NCI-H446 (cell line): ENCODE data around the gene LRRC45.

ENCODE experiments used
- DNase-seq, 2 experiments: peaks; one replicate each; lab custom pipeline; 2025; lab: John Stamatoyannopoulos, UW

The LRRC45 gene

DNA sequence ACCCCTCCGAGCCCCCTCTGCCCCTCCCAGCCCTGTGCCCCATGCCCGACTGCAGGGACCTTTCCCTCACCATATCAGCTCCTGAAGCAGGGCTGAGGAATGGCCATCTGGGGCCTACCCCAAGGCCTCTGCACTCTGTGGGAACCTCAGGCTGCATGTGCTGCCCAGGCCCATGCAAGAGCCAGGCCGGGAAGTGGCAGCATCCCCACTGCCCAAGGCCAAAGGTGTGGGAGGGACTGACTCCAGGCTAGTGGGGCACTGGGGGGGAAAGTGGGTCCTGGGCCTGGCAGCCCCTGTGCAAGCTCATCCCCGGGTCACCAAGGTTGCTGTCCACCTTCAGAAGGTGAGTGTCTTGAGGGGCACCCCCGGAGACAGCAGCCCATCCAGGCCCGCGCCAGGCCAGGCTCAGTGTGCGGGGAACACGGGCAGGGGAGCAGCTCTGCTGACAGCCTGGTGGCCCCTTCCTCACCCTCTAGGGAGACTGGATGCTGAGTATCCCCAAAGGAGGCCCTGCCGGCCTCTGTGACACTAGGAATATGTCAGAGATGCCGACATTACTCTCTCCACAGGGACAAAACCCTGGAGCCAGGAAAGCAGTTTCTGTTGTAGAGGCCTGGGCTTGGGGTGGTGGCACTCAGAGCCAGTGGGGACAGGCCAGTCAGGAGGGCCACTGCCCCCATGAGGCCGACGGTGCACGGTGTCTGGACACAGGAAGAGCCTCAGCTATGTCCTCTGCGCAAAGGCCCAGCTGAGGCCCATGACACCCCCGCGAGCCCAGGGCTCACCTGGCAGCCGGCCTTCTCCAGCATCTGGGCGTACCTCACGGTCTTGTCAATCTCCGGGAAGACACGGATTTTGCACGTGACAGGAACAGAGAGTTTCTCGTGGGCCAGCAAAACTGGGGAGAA, 39.2 kb downstream of the LRRC45 start:
- no peak for DNase-seq

DNA sequence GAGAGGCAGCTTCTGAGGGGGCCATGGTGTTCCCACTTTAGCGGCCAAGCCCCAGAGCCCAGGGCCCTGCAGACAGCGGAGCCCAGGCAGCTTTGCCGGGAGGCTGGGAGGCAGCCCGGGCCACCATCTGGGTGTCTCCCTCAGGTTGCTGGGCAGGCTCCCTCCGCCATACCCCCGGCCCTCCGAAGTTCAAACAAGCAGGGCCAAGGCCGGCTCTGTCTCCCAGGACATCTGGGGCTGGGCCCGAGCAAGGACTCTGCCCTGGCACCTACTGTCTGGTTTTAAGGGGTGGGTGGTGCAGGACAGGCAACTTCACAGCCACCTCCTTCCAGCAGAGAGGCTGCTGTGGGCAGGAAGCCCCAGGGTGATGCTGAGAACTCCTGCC, 39.9 kb downstream of the LRRC45 start:
- DNase-seq: no peak

DNA sequence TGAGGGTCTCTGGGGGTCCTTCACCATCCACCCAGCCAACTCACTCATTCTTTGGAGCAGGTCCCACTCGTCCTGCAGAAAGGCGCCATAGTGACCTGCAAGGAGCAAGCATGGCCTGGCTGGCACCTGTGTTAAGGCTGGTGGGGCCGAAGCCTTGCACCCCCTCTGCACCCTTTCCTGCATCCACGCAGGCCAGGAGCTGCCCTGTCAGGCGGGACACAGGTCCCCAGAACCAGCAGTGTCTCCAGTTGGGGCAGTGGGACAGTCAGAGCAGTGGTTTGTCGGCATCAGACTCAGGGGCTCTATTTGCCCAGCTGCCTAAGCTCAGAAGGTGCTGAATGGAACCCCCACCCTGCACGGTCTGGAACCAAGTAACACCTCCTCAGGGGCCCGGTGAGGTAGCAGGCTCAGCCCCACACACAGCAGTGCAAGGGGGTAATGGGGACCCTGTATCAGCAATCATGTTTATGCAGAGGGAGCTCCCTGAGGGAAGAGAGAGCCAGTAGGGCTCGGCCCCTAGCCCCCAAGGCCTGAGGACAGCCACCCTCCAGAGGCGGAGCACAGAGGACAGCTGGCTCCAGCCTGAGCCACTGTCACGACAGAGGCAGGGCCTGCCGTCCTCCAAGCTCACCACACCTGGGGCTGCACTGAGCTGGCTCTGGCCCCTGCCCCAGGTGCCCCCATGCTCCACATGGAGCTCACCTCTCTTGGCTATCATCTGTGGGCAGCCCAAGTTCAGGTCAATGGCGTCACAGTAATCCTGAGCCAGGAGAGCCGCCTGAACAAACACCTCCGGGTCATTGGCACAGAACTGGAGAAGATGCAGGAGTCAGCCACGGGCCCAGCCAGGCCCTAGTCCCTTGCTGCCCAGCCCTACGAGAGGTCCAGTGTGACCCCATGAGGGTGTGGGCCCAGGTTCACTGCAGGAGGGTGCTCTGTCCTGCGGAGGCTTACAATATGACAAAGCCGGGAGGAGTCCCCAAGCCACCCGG, 40.6 kb downstream of the LRRC45 start:
- DNase-seq: no peak

DNA sequence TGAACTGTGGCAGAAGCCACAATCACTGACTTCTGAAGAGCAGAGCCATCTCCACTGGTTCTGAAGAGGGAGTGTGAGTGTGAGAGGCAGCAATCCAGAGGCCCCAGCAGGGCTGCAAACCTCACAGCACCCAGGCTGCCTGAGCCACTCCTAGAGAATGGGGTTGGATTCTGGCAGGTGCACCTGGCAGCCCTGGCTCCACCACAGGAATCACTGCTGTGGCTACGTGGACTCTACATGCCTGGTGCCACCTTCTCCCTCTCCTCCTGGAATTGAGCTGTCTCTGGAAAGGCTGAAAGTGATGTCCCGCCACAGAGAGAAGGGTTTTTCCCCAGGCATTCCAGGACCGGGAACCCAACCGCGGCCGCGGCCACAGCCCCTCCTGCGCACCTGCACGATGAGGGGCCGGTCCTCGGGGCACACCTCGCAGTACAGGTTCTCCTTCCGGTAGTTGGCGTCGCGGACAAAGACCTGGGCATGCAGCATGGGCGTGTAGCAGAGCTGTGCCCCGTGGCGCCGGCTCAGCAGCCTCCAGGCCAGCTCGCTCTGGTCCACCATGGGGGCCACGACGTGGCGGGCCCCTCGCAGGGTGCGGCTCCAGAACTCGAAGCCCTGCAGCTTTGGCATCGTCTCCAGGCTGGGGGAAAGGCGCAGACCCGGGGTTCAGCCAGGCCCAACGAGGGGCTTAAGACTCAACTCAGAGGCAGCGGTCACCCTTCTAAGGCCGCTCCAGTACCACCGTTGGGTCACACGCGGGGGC, 41.5 kb downstream of the LRRC45 start:
- DNase-seq: no peak

DNA sequence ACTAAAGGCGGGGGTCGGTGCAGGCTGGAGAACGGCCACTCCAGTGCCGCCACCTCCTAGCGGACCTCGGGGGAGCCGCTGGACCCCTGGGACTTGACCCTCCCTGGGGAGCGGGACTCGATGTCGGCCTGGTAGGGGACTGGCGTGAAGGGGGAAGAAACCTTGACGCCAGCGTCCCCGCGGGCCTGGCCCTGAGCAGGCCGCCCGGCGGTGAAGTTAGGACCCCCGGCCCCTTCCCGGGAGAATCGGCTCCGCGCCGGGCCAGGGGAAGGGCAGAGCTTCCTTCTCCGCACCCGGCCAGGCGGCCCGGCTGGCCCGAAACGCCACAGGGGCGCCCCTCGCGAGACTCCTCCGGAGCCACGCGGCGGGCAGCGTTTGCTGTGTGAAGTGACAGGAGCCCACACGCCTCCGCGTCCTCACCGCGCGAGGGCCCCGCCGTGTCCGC, 42.1 kb downstream of the LRRC45 start:
- DNase-seq: no peak

DNA sequence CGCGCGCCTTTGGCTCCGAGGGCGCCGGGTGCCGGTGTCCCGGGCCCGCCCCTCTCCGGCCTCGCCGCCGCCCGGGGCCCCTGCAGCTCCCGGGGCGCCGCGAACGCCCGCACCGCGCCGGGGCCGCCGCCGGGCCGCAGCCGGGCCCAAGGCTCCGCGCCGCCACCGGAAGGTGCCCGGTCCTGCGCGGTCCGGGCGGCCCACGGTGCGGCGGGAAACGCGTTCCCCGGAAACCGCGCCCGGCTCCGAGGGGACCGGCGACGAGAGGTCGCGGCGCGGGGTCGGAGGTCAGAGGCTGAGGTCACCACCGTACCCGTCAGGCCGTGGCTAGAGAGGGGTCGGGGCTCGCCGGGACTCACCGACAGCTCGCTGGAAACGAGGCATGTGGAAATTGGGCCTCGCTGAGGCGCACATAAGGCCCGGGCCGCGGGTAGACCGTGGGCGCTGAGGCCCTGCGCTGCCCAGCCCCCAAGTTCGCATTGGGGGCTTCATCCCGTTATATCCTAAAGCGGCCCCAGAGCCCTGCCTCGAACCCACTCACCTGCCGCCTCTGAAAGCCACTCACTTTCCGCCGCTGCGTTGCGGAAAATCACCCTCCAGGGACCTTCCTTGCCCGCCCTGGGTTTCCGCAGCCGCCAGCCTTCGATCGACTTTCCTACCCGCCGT, 42.7 kb downstream of the LRRC45 start, which contains the start of gene DUS1L:
Gene DUS1L, minus strand, starts transcription at position 167 of the 666 bp plus-strand sequence. CDS start 745 bp downstream, outside the sequence.
- peak in 1 of 2 experiments; percentile 76 for DNase-seq

DNA sequence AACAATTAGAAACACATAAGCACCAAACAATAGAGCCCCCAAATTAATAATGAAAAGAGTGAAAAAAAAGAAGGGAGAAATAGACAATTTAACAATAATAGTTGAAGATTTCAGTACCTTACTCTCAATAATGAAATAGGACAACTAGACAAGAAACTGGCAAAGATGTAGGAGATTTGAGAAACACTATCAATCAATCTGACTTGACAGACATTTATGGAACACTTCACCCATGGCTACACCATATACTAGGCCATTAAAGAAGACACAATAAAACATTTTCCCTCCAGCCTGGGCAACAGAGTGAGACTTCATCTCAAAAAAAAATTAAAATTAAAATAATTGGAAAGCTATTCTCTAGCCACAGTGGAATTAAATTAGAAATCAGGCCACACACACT, 47.5 kb downstream of the LRRC45 start:
- DNase-seq: no peak

DNA sequence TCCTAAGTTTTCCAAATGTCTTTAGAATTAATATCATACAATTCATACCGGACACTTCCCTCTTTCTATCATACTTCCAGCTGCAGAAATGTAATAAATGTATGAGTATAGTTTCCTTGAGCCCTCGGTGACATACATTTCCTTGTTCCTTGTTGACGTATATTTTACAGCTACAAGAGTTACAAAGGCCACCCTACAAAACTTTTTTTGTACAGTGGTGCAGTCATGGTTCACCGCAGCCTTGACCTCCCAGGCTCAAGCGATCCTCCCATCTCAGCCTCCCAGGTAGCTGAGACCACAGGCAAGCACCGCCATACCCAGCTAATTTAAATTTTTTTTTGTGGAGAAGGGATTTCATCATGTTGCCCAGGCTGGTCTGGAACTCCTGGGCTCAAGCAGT, 49.7 kb downstream of the LRRC45 start:
- no peak for DNase-seq

DNA sequence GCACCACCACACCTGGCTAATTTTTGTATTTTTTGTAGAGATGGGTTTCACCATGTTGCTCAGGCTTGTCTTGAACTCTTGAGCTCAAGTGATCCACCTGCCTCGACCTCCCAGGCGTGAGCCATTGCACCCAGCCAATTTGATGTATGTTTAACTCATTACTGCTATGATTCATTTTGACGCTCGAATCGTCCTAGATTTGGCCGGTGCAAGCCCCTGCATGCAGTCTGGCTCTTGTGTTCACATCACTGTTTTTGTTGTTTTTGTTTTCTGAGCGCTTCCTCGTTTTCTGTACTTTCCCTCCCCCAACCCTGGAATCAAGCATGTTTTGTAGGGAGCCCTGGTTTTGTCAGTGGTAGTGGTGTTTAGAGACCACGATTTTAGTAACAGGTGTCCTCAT, 50.3 kb downstream of the LRRC45 start:
- DNase-seq: no peak

DNA sequence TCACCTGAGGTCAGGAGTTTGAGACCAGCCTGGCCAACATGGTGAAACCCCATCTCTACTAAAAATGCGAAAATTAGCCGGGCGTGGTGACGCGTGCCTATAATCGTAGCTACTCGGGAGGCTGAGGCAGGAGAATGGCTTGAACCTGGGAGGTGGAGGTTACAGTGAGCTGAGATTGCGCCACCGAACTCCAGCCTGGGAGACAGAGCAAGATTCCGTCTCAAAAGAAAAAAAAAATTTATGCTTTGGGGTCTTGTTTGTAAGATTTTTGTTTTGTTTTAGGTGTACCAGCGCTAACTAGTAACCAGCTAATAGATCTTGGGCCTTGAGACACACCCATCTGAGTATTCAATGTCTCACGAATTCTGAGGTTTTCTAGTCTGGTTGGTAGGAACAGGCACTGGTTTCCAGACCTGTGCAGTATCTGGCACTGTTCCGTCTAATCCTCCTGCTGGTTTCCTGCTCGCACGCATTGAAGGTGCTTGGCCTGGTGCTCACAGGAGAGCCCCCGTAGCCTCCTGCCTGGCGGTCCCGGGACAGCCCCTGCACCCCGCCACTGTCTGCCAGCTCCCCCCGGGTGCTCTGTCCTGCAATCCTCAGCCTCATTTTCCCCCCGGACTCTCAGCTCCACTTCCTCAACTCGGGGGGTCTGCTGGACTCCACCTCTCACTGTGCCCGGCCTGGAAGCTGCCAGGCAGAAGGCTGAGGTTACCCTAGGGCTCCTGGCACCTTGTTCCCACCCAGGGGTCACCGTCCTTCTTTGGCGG, 53.1 kb downstream of the LRRC45 start:
- no peak for DNase-seq

DNA sequence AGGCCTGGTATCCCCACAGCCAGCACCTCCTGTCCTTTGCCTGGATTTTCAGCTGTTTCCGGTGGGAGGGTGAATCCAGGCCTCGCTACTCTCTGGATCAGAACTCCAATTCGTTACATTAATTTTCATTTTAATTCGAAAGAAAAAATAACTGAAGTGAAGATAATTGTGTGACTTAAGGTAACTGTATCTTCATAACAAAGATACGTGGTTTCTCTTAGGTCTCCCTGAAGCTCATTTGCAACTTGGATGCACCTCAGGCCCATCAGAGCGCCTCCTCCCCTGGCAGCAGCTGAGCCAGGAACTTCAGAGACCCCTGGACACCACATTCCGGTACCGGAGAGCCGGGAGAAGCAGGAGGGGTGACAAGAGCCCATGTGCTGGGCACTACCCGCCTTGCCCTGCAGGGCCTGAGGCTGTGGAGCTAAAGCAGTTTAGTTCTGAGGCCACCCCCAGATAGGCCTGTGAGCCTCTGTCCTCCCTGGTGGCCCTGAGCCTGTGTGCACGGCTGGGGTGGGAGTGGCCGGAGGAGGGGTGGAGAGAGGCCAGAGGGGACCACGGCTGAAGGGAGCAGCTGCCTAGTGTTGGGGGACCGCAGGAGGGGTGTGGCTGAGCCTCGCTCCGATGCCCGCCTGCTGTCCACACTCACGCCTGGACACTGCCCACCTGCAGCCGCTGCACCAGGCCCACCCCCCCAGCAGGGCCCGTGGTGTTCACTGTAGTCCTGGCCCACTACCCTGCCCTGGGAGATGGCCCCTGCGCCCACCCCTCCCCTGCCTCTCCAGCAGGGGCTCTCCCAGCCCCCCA, 53.9 kb downstream of the LRRC45 start:
- DNase-seq: no peak

DNA sequence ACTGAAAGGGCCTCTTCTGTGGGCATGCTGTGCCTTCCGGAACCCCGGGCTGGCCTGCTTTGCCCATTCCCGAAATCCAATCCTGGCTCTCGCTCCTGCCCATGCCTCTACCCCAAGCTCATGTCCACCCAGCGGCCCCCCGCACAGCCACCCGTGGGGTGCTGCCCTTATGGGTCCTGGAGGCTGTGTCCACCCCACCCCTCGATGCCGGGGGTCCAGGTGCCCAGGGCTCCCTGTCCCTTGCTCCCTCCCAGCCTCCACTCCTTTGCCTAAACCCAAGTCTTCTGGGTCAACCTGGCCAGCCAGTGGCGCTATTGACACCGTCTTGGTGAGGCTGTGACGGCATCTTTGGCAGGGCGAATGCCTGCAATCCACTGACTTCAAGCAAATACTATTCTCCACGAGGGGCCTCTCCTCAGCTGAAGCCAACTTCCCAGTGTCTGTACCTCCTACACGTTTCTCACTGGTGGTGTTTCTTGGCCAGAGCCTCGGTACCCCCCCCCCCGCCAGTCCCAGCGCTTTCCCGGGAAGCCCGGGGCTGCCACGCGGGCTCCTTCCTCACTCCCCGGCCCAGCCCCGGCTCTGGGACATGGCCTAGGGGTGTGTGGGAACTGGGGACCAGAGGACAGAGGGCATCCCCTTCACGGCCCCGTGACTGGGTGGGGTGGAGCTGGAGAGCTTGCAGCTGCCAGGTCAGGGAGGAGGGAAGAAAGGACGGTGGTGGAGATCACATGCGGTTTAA, 54.7 kb downstream of the LRRC45 start:
- no peak for DNase-seq

DNA sequence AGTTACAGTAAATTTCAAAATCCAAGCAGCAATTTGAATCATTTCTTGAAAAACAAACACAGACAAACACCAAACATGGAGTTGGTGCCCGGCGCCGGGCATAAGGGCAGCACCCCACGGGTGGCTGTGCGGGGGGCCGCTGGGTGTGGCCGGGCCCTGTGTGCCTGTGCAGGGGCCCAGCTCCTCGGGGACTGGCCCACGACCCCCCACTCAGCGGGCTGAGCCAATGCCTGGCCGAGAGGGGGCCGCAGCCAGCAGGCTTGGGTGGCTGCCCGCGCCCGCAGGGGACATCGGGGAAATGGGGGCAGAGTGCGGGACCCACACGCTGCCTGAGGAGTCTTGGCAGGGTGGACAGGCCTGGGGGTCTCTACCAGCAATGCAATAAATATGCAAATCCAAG, 55.3 kb downstream of the LRRC45 start:
- DNase-seq: no peak

DNA sequence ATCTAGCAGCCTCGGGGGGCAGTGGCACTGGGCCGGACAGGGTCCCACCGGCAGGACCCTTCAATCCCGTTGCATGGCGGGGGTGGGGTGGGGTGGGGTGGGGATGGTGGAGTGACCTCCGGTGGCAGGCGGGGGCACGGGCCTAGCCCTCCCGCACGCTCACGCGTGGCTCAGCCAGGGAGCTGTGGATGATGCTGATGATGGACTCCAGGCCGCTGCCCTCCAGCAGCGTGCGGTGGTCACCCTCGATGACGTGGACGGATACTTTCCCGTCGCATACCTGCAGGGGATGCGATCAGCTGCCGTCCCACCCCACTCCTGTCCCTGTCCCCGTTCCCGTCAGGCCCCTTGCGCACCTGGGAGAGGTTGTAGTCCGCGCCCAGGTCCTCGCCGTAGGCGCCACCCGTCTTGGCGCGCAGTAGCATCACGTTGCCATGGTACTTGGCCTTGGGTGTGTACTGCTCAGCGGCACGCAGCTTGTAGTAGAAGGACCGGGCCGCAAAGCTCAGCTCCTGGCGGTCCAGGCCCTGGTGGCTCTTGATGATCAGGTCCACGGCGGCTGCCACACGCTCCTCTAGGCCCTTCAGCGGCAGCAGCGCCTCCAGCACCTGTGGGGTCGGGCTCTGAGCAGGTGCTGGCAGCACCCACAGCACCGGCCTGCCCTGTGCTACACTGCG, 56.0 kb downstream of the LRRC45 start:
- DNase-seq: no peak

DNA sequence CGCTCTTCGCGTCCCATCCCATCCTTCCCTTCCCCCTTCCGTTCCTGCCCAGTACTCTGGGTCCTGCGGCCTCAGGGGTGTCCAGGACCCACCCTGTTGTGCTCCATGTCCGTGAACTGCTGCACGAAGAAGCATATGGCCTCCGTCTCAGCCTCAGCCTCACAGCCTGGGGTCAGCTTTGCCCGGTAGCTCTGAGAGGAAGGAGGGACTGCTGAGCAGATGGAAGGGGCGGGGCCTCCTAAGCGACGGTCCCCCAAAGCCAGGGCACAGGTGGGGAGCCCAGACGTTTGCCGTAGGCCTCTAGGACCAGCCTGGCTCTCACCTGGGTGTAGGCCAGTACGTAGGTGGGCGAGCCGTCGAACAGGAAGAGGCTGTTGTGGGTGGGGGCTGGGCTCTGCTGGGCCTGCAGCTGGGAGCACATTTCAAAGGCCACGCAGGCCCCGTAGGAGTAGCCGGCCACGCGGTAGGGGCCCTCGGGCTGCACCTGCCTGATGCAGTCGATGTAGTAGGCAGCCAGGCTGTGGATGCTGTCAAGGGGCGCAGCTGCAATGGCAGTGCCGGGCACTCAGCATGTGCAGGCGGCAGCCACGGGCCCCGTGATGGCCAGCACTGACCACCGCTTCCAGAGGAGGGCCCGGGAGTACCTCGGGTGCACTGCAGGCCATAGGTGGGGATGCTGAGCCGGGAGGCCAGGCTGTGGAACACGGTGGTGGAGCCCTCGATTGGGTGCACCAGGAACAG, 57.1 kb downstream of the LRRC45 start:
- no peak for DNase-seq
